NCI-H2029 treated with DMSO at 0.1 percent for 48 hours (cell line): Measurements from ENCODE around the gene CCDC91.
"Not testable (repeated sequence)": the region's sequence is repeated elsewhere in the genome, so short reads cannot be mapped to it uniquely, and the experiment has no call there.

ENCODE experiments used
- DNase-seq: peaks from one replicate; lab custom pipeline; 2025; lab: John Stamatoyannopoulos, UW

CCDC91 gene

DNA sequence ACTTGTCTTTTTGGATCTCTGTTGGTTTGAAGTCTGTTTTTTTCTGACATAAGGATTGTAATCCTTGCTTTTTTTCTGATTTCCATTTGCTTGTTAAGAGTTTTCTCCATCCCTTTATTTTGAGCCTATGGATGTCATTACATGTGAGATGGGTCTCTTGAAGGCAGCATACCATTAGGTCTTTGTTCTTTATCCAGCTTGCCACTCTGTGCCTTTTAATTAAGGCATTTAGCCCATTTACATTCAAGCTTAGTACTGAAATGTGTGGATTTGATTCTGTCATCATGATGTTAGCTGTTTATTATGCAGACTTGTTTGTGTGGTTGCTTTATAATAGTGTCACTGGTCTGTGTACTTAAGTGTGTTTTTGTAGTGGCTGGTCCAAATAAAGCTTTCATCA lies 100.0 kb downstream of the CCDC91 start:
- no peak for DNase-seq

DNA sequence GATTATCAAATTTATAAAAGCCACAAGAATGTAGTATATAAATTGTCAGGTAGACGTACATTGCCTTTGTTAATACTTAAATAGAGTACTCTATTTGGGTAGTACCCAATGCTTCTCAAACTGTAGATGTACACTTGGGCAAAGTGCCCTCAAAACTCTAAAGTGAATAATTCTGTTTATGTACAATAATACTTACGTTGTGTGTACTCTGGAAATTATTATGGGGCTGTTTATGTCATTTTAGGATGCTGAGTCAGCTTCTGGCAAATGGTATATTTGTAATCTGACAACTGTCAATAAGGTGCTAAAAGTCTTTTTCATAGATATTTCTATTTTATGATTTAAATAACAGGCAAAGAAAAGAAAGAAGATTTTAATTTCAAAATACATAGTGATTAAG lies 102.4 kb downstream of the CCDC91 start:
- DNase-seq: no peak

DNA sequence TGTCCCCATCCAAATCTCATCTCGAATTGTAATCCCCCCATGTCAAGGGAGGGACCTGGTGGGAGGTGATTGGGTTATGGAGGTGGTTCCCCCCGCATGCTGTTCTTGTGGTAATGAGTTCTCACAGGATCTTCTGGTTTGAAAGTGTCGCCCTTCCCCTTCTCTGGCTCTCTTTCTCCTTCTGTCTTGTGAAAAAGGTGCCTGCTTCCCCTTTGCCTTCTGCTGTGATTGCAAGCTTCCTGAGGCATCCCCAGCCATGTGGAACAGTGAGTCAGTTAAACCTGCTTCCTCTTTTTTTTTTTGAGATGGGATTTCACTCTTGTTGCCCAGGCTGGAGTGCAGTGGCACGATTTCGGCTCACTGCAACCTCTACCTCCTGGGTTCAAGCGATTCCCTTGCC lies 104.0 kb downstream of the CCDC91 start:
- no peak for DNase-seq

DNA sequence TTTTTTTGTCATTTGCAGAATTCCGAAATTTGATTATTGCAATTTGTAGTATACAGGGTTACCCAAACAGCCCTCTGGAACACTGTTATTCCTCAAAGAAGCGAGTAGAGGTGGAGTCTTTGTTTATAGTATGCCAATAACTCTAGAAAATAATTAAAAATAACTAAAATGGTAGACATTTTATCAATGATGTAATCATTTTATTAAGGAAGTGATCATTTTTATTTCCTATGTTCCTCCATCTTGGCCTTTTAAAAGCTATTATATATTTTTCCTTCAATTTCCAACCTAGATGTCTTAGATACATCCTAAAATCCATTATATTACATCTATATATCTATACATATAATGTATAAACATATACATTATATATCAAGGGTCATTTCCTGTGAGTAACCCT lies 106.0 kb downstream of the CCDC91 start:
- no peak for DNase-seq

DNA sequence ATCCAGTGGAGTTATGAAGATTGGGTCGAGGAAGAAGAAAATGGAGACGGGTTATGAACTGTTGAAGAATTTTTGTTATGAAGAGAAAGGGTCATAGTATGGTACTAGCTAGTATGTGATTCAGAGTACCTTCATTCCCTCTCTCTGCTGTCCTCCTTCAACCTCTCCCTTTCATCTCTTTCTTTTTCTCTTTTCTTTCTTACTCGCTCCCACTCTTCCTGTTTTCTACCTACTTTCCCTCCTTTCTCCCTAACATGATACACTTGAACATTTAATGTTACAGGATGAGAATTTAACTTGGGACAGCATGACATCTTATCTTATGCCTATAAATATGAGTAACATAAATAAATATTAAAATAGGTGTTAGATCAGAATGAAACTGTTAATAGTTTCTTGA lies 112.9 kb downstream of the CCDC91 start:
- DNase-seq: no peak

DNA sequence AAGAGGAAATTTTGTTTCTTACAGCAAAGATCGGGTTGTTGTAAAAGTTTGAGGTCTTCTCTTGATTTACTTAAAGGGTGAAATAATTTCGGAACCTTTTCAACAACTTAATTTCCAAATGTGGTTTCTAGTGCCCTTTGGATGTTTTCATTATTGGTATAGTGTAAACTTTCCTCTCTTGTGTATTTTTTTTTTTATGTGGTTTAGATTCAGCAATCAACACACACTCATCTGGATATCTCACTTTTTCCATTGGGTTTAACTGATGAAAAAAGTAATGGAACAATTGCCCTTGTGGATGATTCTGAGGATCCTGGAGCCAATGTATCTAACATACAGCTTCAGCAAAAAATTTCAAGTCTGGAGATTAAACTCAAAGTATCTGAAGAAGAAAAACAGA lies 116.3 kb downstream of the CCDC91 start:
- no peak for DNase-seq

DNA sequence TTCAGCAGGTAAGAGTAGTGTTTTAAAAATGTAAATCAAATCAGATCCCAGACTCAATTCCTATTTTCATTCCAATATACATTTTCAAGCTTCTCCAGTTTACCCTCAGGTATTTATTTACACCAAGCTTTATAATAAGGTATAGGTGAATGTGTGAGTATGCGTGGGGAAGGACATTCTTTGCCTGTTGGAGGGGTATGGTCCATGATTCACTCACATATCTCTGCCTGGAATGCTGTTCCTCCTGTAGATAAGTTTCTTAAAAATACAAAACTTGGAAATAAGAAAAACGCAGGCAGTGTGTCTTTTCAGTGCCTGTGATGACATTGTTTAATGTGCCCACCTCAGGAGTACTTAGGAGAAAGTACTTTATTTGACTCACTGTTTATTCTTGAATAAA lies 118.6 kb downstream of the CCDC91 start:
- DNase-seq: no peak

DNA sequence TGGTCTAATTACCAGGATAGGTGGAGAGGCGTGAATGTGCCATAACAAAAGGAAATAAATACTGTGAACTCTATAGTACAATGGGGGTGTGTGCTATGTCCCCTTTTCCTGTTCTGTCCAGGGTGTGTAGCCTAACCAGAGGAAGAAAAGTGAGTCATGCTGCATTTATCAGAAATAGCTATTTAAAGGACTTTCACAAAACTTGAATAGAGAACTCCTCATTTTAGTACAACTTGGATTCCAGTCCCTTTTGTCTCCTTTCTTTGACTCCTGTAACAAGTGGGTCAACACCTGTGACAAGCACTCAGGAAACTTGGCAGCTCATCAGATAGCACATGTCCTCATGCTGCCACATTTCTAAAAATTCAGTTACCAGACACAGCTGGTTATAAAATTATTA lies 123.4 kb downstream of the CCDC91 start:
- peak; percentile 36 for DNase-seq

DNA sequence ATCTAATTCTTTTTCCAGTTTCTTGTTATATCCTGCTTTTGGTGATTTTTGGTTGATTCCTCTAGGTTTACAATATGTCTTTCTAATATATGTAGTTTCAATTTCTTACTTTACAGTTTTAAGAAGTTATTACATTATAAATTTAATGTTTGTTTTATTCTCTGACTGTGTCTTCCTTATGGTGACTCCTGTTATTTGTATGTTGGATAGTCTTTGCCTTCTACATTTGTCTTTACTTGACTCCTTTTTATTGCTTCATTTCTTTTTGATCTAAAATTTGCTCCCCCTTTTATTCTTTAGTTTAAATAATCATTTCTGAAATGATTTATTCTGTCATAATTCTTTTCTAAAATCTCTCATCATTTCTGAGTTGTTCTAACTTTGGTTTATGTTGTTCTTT lies 125.8 kb downstream of the CCDC91 start:
- DNase-seq: no peak

DNA sequence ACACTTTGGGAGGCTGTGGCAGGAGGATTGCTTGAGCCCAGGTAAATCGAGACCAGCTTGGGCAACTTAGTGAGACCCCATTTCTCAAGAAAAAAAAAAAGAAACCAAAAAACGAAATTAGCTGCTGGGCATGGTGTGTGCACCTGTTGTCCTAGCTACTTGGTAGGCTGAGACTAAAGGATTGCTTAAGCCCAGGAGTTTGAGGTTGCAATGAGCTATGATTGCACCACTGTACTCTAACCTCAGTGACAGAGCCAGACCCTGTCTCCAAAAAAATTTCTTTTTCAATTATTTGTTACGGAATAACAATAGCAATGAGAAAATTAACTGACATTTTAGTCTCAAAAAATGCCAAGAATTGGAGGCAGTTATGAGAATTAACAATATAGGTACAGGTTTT lies 128.0 kb downstream of the CCDC91 start:
- no peak for DNase-seq

DNA sequence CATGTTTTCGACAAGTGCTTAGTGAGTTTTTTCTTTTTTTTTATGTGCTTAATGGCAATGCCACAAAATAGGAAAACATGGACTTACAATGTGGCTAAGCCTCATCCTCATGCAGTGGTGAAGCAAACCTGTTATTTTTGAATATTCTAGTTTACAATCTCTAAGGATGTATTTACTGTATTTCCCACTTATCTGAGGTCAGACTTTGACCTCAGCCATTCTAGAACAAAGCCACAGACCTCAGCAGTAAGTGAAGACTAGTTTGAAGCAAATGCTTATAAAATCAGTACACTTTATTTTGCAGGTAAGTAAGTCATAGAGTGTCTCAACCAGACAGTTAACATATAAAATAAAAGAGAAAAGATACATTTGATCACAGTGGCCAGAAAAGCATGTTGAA lies 130.1 kb downstream of the CCDC91 start:
- DNase-seq: no peak

DNA sequence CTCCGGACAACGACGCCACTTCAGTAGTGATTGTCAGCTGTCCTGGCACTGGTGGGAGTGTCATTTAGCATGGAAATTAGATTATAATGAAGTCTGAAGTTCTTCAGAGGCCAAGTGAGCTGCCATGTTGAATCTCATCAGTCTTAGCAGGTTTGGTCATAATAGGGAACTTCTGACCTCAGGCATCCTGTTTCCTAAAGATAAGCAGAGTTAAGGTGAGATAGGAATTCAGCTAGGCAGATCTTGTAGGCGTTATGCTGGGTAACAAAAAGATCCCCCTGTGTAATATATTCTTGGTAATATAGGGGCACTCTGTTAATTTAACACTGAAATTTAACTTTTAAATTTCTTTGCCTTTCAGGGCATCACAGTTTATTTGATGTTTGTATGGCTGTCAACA lies 137.5 kb downstream of the CCDC91 start:
- DNase-seq: no peak

DNA sequence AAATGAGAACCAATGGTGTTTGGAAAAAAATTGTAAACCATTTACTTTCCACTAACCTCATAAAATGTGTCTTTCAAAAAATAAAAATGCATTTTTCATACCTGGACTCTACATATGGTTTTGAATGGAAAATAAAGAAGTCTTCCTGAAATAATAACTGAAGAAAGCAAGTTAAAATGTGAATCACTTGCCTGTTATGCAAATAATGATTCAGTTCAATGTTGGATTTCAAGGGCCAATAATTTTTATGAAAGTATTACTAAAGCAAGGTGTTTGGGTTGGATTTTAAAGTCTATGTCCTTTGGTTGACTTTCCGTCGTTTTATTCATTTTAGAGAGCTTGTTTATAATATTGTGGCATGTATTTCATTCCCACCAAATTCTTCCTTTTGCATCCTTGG lies 138.7 kb downstream of the CCDC91 start:
- no peak for DNase-seq

DNA sequence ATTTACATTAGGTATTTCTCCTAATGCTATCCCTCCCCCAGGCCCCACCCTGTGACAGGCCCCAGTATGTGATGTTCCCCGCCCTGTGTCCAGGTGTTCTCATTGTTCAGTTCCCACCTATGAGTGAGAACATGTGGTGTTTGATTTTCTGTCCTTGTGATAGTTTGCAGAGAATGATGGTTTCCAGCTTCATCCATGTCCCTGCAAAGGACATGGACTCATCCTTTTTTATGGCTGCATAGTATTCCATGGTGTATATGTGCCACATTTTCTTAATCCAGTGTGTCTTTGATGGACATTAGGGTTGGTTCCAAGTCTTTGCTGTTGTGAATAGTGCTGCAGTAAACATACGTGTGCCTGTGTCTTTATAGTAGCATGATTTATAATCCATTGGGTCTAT lies 139.5 kb downstream of the CCDC91 start:
- not testable (repeated sequence) for DNase-seq

DNA sequence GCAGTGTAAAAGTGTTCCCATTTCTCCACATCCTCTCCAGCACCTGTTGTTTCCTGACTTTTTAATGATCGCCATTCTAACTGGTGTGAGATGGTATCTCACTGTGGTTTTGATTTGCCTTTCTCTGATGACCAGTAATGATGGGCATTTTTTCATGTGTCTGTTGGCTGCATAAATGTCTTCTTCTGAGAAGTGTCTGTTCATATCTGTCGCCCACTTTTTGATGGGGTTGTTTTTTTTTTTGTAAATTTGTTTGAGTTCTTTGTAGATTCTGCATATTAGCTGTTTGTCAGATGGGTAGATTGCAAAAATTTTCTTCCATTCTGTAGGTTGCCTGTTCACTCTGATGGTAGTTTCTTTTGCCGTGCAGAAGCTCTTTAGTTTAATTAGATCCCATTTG lies 140.0 kb downstream of the CCDC91 start:
- DNase-seq: not testable (repeated sequence)

DNA sequence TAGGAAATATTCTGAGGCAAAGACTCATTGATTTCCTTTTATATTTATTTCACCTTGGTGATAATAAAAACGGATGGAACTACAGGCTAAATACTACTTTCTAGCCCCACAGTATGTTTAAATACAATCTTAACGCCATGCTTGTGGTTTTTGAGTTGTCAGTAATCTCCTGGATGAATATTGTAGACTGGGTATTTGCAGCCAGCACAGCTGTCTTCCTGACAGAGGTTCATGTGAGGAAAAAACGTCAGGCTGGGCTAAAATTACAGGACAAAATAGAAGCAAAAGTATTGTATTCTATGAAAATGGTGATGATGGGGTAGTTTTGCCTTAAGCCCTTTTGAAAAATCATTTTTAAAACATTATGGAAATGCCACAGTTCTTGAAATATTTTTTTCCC lies 140.9 kb downstream of the CCDC91 start:
- DNase-seq: no peak

DNA sequence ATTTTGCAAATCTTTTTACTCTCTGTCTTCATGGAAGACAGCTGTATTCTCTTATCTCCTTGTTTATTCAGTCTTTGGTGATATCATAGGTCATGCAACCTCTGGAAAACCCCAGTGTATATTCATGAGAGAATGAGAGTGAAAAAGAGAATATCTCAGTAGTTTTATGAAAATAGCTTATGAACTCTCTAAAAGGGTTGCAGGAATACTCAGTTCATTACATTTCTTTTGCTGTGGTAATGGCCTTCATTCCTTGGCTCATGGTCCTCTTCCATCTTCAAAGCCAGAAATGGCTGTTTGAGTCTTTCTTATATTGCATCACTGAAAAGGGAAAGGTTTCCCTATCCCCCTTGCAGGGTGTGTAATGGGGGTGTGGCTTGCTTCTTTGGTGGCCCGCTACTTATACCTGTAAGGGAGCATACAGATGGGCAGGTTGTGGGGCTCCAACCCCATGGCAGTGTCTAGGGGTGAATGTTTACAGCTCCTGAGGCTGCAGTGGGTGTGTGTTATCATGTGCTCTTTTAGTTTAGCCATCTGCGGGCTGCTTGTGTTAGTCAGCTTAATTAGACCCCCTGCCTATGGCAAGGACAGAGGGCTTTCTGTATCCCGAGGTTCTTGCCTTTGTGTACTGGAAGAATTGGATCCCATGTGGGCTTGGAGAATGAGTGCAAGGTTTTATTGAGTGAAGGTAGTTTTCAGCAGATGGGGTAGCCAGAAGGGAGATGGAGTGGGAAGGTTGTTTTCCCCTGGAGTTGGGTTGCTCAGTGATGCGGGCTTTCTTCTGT lies 150.2 kb downstream of the CCDC91 start:
- no peak for DNase-seq

DNA sequence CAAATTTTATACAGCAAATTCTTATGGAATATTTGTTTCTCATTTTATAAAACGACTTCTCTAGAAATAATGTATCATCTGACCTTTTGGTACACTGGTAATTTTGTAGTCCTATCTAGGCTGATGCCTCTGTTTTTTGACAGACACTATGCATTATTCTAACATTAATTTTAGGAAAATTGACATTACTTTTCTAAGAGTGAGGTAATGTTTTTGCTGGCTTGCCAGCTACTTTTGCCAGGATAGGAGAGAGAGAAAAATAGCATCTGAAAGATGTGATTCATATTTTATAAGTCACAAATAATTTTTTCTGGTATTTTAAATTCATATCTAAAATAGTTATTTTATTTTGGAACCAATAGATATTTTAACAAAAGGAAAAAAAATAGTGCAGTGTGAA lies 153.5 kb downstream of the CCDC91 start:
- DNase-seq: no peak

DNA sequence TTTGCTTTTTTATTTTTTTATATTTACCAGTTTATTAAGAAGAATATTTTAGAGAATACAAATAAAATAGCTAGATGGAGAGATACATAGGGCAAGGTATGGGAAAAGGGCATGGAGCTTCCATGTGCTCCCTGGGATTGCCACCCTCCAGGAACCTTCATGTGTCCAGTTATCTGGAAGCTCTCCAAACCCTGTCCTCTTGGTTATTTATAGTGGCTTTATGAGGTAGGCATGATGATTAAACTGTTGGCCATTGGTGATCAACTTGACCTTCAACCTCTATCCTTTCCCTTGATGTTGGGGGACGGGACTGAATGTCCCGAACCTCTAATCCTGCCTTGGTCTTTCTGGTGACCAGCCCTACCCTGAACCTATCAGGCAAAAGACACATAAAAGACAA lies 156.3 kb downstream of the CCDC91 start:
- no peak for DNase-seq

DNA sequence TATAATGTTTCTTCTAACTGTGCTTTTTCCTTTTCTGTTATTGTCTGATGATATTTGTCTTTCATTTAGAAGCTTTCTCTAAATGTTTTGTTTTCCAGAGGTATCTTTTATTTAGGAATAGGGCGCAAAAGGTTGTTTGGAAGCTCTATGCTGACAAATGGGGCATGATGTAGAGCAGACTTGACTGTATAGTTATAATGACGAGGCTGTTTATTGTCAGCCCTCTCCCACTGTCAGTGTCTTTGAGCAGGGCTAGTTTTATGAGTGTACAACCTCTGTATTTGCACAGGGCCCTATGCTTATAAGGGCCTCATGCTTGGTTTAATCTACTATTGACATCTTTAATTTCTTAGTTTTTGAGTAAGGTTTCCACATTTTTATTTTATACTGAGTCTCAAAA lies 158.9 kb downstream of the CCDC91 start:
- no peak for DNase-seq

DNA sequence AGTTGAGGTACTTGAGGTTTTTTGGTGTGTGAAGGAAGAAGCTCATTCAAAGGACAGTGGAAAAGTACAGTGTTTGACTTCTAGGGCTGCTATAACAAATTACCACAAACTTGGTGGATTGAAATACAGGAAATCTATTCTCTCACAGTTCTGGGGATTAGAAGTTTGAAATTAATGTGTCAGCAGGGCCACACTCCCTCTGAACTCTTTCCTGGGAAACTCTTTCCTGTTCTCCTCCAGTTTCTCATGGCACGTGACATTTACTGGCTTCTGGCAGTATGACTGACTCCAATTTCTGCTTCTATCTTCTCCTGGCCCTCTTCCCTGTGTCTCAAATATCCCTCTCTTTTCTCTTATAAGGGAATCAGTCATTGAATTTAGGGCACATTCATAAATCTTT lies 160.2 kb downstream of the CCDC91 start:
- DNase-seq: no peak

DNA sequence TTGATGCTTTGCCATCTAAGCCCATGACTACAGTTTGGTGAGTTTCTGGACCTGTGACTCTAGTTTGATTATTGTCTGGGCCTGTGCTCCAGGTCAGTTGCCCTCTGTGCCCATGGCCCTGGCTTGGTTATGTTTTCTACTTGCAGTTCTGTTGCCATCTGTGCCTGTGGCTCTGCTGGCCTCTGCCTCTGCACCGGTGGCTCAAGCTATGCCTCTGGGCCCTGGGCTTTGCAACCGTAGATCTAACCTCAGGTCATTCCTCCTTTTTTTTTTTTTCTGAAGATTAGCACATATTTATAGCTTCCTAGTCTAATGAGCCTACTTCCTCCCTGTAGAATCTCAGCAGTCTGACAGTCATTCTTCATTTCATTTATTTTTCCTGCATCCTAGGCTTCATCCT lies 161.2 kb downstream of the CCDC91 start:
- DNase-seq: no peak

DNA sequence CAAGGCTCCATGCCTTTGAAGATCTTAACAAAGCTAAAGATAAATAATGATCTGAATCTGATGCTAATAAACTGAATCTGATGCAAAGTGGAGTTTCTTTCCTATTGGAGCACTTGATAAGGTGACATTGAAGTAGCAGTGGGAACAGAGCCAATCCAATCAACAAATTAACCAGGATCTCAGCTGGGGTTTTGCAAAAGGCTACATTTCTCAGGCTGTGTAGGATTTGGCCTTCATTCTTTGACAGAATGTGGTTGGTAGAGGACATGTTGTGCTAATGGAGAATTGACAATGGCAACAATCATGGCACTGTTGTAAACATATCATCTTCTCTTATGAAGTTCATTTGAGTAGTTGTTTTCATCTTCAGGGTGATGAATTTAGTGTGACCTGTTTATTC lies 164.9 kb downstream of the CCDC91 start:
- DNase-seq: no peak

DNA sequence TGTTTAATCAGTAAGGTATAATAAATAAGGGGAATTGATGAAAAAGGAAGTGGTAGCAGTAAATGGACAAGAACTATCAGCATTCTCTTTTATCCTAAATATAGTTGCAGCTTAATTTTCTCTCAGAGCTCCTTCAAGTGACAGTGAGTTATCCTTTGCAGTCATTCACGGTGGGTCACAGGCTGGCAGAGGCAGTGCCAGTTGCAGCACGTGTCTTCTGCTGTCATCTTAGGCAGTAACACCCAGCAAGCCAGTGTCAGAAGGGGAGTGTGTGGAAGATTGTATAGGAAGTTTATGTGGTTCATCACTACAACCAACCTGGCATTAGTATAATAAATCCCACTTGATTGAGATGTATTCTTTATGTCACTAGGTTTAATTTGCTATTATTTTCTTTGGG lies 170.0 kb downstream of the CCDC91 start:
- DNase-seq: no peak

DNA sequence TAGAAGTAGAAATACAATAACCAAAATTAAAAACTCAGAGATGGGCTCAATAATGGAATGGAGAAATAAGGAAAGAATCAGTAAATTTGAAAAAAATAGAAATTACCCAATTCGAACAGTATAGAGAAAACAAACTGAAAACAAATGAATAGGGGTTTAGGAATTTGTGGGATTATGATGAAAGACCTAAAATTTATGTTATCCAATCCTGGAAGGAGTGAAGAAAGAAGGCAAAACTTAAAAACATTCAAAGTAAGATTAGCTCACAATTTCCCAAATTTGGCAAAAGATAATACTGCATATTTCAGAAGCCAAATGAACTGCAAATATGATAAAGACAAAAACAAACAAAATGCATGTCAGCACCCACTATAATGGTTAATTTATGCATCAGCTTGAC lies 177.1 kb downstream of the CCDC91 start:
- DNase-seq: no peak
